Transverse colon (tissue), 4 donors: ENCODE data around the gene PPM1L.

ENCODE experiments used
- EP300 ChIP-seq: sonication (generic); formaldehyde crosslinking; IDR thresholded peaks from one replicate; pipeline ENCODE4 v1.6.1; 2017; ENCODE audit warnings: antibody characterized with exemption, low read depth
- POLR2A ChIP-seq: fragments of 450-650 bp; IDR thresholded peaks from one replicate; pipeline ENCODE4 v1.6.1; 2016; ENCODE audit warnings: antibody characterized with exemption, mild to moderate bottlenecking, moderate library complexity
- POLR2AphosphoS5 ChIP-seq, 3 donors: sonication (generic); formaldehyde crosslinking; IDR thresholded peaks; one replicate each; pipeline ENCODE4 v1.6.1; 2016; ENCODE audit warnings: antibody characterized with exemption in 3 of 3
- TF ChIP-seq, protein P1 (sequence below), 5 experiments: fragments of 200-600 bp in 3 of 5; fragments of 450-650 bp in 2 of 5; sonication (generic) in 3 of 5; IDR thresholded peaks; 1 replicate in 2 of 5; 2 replicates in 3 of 5; pipeline ENCODE4 v1.5.1; 2016 to 2017; ENCODE audit warnings: antibody characterized with exemption in 5 of 5, inconsistent platforms in 3 of 5, mild to moderate bottlenecking in 2 of 5, moderate library complexity in 1 of 5

DNA sequence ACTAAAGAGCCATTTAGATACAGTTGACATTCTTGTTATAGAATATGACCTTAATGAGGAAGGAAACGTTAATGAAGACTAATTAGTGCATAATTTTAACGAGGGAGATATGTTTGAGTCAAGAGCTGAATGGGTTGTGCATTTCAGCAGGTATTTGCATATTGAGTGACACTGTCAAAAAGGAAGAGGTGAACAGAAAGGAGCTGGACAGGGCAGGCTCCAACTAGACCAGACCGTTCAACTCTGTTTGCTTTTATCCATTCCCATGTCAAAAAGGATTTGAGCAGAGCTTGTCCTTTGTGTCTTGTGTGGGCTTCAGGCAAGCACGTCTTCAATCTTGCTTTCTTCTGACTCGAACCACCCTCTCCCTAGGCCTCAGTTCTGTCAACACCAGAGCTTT lies 308.4 kb downstream of the PPM1L start:
- TF ChIP-seq, protein P1, sequence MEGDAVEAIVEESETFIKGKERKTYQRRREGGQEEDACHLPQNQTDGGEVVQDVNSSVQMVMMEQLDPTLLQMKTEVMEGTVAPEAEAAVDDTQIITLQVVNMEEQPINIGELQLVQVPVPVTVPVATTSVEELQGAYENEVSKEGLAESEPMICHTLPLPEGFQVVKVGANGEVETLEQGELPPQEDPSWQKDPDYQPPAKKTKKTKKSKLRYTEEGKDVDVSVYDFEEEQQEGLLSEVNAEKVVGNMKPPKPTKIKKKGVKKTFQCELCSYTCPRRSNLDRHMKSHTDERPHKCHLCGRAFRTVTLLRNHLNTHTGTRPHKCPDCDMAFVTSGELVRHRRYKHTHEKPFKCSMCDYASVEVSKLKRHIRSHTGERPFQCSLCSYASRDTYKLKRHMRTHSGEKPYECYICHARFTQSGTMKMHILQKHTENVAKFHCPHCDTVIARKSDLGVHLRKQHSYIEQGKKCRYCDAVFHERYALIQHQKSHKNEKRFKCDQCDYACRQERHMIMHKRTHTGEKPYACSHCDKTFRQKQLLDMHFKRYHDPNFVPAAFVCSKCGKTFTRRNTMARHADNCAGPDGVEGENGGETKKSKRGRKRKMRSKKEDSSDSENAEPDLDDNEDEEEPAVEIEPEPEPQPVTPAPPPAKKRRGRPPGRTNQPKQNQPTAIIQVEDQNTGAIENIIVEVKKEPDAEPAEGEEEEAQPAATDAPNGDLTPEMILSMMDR (IDR thresholded peaks at IDR 0.05): no peak
- TF ChIP-seq EP300: no peak
- TF ChIP-seq POLR2AphosphoS5 (IDR thresholded peaks at IDR 0.05): no peak
- TF ChIP-seq POLR2A: no peak
